ENCODE results near the gene OSBPL5.

DNA sequence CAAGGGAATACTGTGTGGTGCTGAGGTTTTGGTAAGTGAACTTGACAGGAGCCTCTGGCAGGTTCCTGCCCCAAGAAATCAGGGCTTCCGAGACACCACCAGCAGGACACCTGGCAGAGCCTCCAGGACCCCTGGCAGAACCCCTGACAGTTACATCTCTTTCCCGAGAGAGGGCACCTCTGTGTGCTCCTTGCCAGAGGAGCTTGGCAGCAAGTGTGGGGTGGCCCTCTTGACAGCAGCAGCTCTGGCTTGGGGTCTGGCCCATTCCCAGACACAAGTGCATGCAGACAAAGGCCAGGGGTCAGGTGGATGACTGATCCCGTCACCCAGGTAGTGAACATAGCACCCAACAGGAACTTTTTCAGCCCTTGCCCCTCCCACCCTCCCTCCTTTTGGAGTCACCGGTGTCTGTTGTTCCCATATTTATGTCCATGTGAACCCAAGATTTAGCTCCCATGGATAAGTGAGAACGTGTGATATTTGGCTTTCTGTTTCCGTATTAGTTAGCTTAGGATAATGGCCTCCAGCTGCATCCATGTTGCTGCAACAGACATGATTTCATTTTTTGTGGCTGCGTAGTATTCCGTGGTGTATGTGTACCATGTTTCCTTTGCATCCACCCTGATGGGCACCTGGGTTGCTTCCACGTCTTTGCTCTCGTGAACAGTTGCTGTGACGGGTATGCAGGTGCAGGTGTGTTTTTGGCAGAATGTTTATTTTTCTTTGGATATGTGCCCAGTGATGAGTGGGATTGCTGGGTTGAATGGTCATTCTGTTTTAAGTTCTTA lies 21.2 kb upstream of the OSBPL5 start:
- TF ChIP-seq ZNF274 (IDR thresholded peaks at IDR 0.05; ENCODE audit: low read depth, low read length) (no peak), YY1 (IDR thresholded peaks at IDR 0.05; ENCODE audit: insufficient read depth, insufficient read length) (no peak), SUZ12 (IDR thresholded peaks at IDR 0.05; ENCODE audit: extremely low read depth, insufficient read depth, insufficient read length) (no peak)
